ENCODE data around the gene EPHA6.
"Not testable (repeated sequence)": the region's sequence is repeated elsewhere in the genome, so short reads cannot be mapped to it uniquely, and the experiment has no call there.

EPHA6 gene

DNA sequence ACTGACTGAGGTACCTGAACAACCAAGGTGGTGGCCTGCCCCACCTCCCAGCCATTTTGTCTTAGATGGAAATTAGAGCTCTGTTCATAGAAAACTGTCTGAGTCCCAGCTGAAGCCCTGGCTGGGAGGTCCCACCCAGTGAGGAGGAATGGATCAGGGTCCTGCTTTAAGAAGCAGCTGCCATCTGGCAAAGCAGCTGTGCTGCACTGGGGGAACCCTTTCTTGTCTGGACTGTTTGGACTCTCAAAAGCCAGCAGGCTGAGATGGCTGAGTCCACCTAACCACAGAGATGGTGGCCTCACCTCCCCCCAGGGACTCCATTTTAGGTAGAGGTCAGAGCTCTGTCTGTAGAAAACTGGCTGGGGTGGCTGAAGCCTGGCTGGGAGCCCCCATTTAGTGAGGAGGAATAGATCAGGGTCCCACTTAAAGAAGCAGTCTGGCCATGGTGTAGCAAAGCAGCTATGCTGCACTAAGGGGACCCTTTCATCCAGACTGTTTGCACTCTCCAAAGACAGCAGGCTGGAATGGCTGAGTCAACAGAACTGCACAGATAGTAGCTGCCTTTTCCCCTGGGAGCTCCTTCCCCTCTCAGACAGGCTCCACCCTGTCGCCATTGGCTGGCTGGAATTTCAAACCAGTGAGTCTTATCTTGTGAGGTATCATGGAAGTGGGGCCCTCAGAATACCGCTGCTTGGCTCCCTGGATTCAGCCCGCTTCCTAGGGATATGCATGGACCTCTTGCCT is 116.9 kb downstream of the EPHA6 start:
- no peak for DNase-seq

GRCh38 chr3:96942131-96942530 is 127.7 kb downstream of the EPHA6 start:
- not testable (repeated sequence) for DNase-seq

DNA sequence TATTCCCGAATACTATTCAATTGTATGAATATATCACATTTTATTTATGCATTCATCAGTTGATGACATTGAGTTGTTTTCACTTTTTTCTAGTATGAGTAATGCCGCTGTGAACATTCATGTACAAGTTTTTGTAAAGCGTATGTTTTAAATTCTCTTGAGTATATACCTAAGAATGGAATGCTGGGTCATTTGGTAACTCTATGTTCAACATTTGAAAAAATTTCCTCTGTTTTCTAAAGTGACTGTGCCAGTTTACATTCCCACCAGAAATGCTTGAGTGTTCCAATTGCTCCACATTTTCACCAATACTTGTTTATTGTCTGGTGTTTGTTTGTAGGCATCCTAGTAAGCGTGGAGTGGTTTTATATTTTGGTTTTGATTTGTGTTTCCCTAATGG is 144.5 kb downstream of the EPHA6 start:
- DNase-seq: no peak

DNA sequence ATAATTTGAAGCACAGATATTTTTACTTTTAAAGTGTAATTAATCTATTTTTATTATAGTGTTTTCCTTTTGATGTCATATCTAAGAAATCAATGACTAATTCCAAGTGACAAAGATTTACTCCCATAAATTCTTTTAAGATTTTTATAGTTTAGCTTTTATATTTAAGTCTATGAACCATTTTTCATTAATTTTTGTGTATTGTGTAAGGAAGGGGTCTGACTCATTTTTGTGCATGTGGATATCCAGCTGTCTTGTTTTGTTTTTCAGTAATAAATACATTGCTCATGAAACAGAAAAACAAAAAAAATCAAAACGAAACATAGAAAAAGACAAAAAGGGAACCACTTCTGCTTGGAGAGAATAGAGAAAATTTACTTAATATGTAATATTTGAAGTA is 145.1 kb downstream of the EPHA6 start:
- DNase-seq: peak; percentile 13

GRCh38 chr3:96959901-96960641 is 145.7 kb downstream of the EPHA6 start:
- DNase-seq: no peak

DNA sequence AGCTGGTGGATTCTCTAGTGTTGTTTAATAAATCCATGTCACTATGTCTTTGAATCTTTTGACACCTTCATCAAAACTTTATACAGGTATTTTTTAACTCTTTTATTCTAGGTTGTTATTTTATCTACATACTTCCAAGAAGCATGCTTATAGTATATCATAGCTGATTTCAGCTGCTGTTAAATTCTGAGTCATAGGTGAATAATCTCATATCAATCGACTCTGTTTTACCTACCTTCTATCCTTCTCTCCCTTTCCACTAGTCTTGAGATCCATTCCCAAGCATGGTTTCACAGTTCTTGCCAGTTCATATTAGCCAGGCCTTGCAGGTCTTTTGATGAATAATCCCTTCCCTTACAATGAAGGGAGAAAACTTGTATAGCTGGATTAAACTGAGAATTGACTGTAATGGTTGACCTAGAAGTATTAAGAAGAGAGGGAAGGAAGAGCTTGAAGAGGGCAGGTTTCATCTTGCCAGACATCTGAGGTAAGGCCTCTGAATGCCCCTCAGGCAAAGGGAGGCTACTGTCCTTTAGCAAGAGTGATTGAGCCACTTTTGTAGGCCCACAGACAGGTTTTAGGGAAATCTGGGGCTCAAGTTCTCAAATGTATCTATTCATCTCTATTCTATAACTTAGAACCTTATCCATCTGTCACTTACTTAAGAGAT is 146.4 kb downstream of the EPHA6 start:
- DNase-seq: no peak

GRCh38 chr3:96961576-96961975 is 147.2 kb downstream of the EPHA6 start:
- no peak for DNase-seq

- DNase-seq: peak; percentile 53
These were observed 152.0 kb downstream of the EPHA6 start for GRCh38 chr3:96966181-96966929.

GRCh38 chr3:96970211-96970610 is 155.8 kb downstream of the EPHA6 start:
- DNase-seq: peak; percentile 48

- no peak for DNase-seq
These were observed 163.3 kb downstream of the EPHA6 start for GRCh38 chr3:96977671-96978070.

GRCh38 chr3:96983716-96984115 is 169.3 kb downstream of the EPHA6 start:
- DNase-seq: not testable (repeated sequence)

GRCh38 chr3:96986241-96986640 is 171.8 kb downstream of the EPHA6 start:
- DNase-seq: no peak

DNA sequence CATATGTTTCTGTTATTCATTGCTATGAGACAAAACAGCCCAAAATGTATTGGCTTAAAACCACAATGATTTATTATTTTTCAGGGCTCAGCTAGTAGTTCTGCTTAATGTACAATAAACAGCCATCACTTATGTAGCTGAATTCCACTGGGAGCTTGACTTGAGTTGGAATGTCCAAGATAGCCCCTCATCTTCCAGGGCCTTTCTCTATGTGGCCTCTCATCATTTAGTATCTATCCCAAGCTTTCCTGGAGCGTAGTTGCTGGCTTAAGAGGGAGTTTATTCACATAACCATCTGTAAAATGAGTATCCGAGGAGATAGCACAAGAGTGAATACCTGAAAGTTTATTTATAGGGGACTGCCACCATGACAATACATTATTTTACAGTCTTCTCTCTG is 176.8 kb downstream of the EPHA6 start:
- DNase-seq: no peak

DNA sequence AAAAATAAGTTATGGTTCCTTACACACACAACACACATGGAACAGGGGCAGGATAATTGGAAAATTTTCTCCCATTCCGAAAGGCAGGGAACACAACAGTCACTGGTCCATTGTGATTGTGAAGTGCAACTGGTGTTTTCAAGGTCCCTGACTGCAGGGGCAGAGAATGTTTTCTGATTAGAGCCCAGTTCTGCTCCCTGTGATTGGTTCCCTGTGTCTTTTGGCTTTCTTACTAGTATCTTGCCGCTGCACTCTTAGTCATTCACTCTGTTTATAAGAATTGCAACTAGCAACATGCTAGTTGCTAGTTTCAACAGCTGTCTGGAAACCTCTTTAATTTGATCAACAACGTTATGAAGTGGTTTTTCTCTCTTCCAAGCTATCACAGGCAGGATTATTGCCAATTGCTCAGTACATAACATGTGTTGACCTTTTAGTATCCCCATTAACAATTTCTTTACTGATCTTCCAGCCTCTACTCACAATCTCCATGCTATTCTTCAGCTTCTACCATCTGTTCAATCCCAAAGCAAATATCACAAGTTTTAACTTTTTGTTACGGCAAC is 177.5 kb downstream of the EPHA6 start:
- peak; percentile 10 for DNase-seq

GRCh38 chr3:96994988-96995387 is 180.6 kb downstream of the EPHA6 start:
- DNase-seq: no peak

GRCh38 chr3:96996009-96996408 is 181.6 kb downstream of the EPHA6 start:
- DNase-seq: no peak

GRCh38 chr3:97001611-97002010 is 187.2 kb downstream of the EPHA6 start:
- DNase-seq: no peak

DNA sequence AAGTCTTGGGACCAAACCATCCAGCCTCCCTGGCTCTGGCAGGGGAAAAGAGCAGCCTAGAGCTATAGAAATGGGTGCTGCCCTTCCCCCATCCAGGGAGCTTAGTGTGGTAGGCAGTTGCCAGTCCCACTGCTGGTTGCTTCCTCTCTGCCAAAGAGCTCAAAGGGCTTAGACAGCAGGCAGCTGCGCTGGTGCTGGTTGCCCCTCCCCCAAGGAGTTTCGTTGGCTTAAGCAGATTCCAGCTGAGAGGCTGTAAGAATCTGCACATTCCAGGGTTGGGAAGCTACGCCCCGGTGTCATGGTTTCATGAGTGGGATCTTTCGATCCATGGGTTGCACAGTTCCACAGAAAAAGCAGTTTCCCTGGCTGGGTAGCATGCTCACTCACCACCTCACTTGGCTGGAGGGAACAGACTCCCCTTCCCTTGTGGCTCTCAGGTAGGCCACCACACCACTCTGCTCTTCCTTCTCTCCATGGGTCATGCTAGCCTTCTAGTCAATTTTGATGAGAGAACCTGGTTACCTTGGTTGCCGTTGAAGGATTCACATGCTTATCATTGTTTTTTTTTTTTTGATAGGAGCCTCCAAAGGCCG is 195.1 kb downstream of the EPHA6 start:
- DNase-seq: no peak

DNA sequence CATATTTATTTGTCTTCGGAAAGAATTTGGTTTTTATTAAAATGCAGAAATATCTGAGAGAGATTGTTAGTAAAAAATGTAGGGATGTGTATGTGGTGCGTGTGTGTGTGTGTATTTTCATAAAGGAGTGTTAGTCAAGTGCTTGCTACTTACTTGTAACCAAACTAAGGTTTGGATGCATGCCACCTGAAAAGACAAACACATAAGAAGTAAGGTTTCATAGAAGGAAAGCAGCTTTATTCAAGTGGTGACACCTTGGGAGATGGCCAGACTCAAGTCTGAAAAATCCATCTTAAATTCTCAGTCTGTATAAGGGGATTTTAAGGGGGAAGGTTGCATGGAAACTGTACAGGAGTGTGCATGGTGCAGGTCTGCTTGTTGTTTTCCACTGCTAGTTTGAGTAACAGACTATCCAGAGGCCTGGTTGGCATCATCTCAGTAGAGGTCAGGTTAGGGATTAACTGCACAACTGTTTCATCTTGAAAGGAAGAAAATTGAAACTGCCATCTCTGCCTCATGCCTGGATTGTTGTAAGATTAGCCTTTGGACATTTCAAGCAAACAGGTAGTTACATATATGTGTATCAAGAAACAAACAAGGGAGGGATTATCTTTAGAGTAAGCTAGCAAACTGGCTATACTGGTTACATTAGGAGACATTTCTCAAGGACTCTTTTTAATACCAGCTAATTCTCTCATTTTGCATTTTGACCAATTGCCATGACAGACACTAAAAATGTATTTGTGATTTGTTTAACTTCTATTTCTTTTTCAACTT is 196.7 kb downstream of the EPHA6 start:
- DNase-seq: no peak

GRCh38 chr3:97021778-97022177 is 207.4 kb downstream of the EPHA6 start:
- DNase-seq: no peak

DNA sequence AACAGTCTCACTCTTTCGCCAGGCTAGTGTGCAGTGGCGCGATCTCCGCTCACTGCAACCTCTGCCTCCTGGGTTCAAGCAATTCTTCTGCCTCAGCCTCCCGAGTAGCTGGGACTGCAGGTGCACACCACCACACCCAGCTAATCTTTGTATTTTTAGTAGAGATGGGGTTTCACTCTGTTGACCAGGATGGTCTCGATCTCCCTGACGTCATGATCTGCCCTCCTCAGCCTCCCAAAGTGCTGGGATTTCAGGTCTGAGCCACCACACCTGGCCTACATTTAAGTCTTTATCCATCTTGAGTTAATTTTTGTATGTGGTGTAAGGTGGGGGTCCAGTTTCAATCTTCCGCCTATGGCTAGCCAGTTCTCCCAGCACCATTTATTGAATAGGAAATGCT is 211.2 kb downstream of the EPHA6 start:
- not testable (repeated sequence) for DNase-seq

- no peak for DNase-seq
These were observed 215.6 kb downstream of the EPHA6 start for GRCh38 chr3:97029972-97030371.

All from HCEC 1CT (cell line).